ENCODE results near the gene PADI1.

DNA sequence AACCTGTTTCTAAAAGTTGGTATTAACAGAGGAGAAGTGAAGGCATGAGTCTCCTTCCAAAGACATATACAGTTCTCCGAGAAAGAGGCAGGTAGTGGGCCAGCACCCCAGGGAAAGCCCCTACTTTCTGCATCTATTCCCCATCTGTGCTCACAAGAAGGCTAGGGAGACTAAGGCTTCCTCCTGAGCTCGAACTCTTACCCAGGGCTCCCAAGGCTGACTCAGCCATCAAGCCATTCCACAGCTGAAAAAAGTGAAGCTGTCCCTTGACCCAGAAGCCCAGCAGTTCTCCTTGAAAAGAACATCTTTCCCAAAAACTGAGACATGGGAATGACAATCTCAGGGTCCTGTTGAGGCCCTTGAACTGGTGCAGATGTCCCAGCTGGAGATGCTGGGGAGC is 42.0 kb downstream of the PADI1 start:
- TF ChIP-seq, protein P1, sequence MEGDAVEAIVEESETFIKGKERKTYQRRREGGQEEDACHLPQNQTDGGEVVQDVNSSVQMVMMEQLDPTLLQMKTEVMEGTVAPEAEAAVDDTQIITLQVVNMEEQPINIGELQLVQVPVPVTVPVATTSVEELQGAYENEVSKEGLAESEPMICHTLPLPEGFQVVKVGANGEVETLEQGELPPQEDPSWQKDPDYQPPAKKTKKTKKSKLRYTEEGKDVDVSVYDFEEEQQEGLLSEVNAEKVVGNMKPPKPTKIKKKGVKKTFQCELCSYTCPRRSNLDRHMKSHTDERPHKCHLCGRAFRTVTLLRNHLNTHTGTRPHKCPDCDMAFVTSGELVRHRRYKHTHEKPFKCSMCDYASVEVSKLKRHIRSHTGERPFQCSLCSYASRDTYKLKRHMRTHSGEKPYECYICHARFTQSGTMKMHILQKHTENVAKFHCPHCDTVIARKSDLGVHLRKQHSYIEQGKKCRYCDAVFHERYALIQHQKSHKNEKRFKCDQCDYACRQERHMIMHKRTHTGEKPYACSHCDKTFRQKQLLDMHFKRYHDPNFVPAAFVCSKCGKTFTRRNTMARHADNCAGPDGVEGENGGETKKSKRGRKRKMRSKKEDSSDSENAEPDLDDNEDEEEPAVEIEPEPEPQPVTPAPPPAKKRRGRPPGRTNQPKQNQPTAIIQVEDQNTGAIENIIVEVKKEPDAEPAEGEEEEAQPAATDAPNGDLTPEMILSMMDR (IDR thresholded peaks at IDR 0.05) = no peak
- TF ChIP-seq POLR2A (IDR thresholded peaks at IDR 0.05) = no peak

All from testis (tissue), 2 donors.